Brain microvascular endothelial cell (primary cell): ENCODE data around the gene COTL1.

ENCODE experiments used
- DNase-seq: peaks from one replicate; pipeline ENCODE4 v3.0.0-alpha.2; 2020
- H3K27ac ChIP-seq: fragments of 250-450 bp; sonication (Bioruptor Pico); 2 replicates; pipeline ENCODE4 v1.5.1; 2020; ENCODE audit warnings: mild to moderate bottlenecking, moderate library complexity
- H3K27me3 ChIP-seq: fragments of 250-450 bp; sonication (Bioruptor Pico); replicated peaks from 2 replicates; pipeline ENCODE4 v1.5.1; 2020; ENCODE audit warnings: mild to moderate bottlenecking
- H3K36me3 ChIP-seq: fragments of 250-450 bp; sonication (Bioruptor Pico); replicated peaks from 2 replicates; pipeline ENCODE4 v1.5.1; 2020; ENCODE audit warnings: mild to moderate bottlenecking
- H3K4me3 ChIP-seq: 2 replicates; pipeline ENCODE4 v1.5.1; 2011; ENCODE audit warnings: low read depth, mild to moderate bottlenecking, control low read depth, low read length, moderate library complexity
- in situ Hi-C: cut with HindIII; loops from 2 replicates; pipeline ENCODE4 v1.10.0; 2017; ENCODE audit warnings: low sequenced_read_pairs, low pct_ligation_motif_present
- TF ChIP-seq, protein P1 (sequence below): IDR thresholded peaks from 2 replicates; pipeline ENCODE4 v1.5.1; 2011; ENCODE audit warnings: low read depth, mild to moderate bottlenecking, moderate library complexity, low read length, control low read depth, inconsistent platforms; ENCODE audit errors: missing control alignments

The COTL1 gene

DNA sequence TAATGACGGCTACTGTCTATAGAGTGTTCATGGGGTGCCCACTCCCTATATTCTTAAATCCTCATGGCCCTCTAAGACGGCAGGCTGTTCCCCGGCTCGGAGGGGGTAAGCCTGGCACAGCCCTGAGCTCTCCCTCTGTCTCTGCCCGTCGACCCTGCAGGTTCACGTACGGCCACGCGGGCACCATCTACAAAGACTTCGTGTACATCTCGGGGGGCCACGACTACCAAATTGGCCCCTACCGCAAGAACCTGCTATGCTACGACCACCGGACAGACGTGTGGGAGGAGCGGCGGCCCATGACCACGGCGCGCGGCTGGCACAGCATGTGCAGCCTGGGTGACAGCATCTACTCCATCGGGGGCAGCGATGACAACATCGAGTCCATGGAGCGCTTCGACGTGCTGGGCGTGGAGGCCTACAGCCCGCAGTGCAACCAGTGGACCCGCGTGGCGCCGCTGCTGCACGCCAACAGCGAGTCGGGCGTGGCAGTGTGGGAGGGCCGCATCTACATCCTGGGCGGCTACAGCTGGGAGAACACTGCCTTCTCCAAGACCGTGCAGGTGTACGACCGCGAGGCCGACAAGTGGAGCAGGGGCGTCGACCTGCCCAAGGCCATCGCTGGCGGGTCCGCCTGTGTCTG lies 43.7 kb upstream of the COTL1 start:
- Histone ChIP-seq H3K27ac (no peak overlapping the region), H3K4me3 (no peak overlapping the region), H3K36me3 (peaks cover 55% of the 10 kb centered on the region), H3K27me3 (no peaks in the 10 kb centered on the region)
- in situ Hi-C loops: no loop called here
- TF ChIP-seq, protein P1, sequence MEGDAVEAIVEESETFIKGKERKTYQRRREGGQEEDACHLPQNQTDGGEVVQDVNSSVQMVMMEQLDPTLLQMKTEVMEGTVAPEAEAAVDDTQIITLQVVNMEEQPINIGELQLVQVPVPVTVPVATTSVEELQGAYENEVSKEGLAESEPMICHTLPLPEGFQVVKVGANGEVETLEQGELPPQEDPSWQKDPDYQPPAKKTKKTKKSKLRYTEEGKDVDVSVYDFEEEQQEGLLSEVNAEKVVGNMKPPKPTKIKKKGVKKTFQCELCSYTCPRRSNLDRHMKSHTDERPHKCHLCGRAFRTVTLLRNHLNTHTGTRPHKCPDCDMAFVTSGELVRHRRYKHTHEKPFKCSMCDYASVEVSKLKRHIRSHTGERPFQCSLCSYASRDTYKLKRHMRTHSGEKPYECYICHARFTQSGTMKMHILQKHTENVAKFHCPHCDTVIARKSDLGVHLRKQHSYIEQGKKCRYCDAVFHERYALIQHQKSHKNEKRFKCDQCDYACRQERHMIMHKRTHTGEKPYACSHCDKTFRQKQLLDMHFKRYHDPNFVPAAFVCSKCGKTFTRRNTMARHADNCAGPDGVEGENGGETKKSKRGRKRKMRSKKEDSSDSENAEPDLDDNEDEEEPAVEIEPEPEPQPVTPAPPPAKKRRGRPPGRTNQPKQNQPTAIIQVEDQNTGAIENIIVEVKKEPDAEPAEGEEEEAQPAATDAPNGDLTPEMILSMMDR: no peak
- DNase-seq: no peak

DNA sequence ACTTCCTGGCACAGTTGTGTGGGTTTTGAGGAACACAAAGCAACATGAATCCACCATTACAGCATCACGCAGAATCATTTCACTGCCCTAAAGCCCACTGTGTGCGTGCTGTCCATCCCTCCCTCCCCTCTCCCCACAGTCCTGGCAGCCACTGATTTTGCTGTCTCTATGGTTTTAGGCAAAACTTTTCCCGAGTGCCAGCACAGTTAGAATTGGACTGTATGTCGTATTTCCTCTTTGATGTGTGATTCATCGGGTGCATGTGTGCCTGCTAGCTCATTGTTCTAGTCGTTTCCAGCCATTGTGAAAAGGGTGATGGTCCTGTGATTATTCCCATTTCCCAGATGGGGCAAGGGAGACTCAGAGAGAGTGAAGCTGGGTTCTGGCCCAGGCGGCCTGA lies 43.1 kb upstream of the COTL1 start:
- Histone ChIP-seq H3K4me3 (no peak overlapping the region), H3K36me3 (peaks cover 53% of the 10 kb centered on the region), H3K27ac (no peak overlapping the region), H3K27me3 (no peaks in the 10 kb centered on the region)
- in situ Hi-C loops: no loop called here
- TF ChIP-seq, protein P1: no peak
- no peak for DNase-seq

DNA sequence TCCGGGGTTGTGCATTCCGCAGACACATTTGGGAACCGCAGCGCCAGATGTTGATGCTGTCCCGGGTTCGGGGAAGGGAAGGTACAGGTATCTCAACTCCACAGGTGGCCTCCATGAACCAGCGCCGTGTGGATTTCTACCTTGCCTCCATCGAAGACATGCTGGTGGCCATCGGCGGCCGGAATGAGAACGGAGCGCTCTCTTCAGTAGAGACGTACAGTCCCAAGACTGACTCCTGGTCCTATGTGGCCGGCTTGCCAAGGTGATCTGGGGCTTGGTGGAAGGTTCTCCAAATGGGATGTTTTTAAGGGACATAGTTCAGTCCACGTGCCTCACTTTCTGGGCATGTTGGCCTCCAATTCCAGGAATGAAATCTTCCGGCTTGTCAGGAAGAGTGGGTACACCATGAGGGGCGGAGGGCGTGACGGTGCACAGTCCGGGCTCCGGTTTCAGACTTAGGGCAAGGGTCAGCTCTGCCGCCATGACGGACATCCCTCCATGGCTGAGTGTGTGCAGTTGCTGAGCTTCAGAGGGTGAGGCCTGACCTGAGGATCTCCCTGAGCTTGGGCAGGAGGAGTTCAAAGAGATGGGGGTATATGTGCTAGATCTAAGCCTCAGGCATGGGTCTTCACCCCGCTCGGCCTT lies 41.9 kb upstream of the COTL1 start:
- TF ChIP-seq, protein P1: no peak
- no peak overlapping the region for H3K4me3 ChIP-seq
- H3K36me3 ChIP-seq: peaks cover 53% of the 10 kb centered on the region
- in situ Hi-C loops: no loop called here
- H3K27ac ChIP-seq: no peak overlapping the region
- no peak for DNase-seq
- H3K27me3 ChIP-seq: no peaks in the 10 kb centered on the region

DNA sequence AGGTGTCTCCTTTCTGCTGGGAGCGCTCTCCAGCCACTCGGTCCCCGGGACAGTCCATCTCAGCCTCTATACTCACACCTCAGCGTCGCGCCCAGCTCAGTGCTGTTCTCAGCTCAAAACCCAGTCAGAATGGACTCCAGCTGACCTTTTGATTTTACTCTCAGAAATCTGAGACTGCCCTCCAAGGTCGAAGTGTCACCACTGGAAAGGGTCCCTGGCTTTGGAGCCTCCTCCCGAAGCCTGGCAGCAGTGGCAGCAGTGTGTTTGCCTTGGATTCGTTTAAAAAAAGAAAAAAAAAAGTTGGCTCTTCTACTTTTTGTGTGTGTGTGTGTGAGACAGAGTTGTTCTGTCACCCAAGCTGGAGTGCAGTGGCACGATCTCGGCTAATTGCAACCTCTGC lies 40.8 kb upstream of the COTL1 start:
- Histone ChIP-seq H3K27ac (no peak overlapping the region), H3K4me3 (no peak overlapping the region), H3K36me3 (peaks cover 53% of the 10 kb centered on the region), H3K27me3 (no peaks in the 10 kb centered on the region)
- DNase-seq: no peak
- in situ Hi-C loops: no loop called here
- TF ChIP-seq, protein P1: no peak

DNA sequence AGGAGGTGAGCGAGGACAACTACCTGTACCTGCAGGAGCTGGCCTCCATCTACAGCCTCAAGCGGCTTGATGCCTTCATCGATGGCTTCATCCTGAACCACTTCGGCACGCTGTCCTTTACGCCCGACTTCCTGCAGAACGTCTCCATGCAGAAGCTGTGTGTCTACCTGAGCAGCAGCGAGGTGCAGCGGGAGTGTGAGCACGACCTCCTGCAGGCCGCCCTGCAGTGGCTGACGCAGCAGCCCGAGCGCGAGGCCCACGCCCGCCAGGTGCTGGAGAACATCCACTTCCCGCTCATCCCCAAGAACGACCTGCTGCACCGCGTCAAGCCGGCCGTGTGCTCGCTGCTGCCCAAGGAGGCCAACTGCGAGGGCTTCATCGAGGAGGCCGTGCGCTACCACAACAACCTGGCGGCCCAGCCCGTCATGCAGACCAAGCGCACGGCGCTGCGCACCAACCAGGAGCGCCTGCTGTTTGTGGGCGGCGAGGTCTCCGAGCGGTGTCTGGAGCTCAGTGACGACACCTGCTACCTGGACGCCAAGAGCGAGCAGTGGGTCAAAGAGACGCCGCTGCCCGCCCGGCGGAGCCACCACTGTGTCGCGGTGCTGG lies 39.5 kb upstream of the COTL1 start:
- Histone ChIP-seq H3K36me3 (peaks cover 49% of the 10 kb centered on the region), H3K27ac (no peak overlapping the region), H3K27me3 (no peaks in the 10 kb centered on the region), H3K4me3 (no peak overlapping the region)
- in situ Hi-C loops: no loop called here
- TF ChIP-seq, protein P1: no peak
- DNase-seq: no peak
